ENCODE results near the gene OLA1.
A peak's percentile ranks its signal among the peaks of the same experiment; 100 is the strongest.

Gene OLA1

DNA sequence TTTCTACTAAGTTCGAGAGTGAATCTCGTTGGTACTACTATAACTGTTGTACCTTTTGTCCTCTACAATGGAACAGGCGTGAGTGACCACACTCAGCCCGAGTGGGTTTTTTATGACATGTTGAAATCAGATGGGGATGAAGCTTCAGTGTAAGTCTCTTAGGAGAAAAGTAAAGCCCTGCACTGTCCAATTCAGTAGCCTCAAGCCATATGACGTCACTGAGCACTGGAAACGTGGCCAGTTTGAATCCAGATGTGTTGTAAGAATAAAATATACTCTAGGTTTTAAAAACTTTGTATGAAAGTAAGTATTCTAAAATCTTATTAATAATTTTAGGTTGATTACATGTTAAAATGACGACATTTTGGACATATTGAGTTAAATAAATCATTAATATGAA, 181.5 kb downstream of the OLA1 start:
- DNase-seq, result no peak

DNA sequence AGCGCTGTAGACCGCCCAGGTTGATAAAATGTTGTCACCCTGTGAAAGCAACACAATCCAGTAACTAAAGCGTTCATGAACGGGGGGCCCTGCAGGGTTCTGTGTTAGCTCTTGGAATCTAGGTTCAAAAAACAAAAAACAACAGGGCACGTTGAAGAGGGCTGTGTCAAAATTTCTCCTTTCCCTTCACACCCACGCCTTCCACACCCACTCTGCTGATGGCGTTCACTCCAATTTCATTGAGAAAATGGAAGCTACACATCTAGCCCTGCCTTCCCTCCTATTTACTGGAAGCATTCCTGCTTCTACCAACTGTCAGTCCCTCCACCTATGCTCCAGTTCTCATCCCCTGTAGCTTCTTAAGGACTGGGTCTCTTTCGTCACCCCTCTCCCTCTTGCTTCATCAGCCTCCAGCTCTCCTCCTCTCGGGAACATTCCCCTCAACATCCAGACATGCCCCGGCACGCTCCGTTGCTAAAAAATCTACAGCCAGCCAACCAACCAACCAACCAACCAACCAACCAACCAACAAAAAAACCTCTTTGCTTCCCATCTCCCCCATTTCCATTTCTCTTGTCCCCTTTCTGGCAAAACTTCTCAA, 184.7 kb downstream of the OLA1 start:
- DNase-seq, result no peak

DNA sequence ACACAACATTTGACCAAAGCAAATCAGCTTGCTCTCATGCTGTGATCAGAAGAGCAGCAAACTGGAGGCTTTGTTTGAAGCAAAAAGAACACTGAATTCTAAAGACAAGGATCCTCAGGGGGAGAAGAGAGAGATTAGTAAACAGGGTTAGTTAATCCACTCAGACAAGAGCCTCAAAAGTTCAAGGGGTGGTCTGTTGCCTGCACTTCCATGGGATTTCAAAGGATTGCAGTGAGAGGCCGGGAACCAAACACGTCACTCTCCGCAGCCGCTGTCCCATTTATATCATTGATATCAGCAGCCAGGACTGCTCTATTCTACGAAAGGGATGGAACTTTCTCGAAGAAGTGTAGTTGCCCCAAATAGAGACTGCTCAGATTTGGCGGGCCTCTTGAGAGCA, 185.4 kb downstream of the OLA1 start:
- peak in 1 of 56 donors; percentile 10 for DNase-seq

GRCh38 chr2:174059884-174060244, 188.5 kb downstream of the OLA1 start:
- no peak for DNase-seq

DNA sequence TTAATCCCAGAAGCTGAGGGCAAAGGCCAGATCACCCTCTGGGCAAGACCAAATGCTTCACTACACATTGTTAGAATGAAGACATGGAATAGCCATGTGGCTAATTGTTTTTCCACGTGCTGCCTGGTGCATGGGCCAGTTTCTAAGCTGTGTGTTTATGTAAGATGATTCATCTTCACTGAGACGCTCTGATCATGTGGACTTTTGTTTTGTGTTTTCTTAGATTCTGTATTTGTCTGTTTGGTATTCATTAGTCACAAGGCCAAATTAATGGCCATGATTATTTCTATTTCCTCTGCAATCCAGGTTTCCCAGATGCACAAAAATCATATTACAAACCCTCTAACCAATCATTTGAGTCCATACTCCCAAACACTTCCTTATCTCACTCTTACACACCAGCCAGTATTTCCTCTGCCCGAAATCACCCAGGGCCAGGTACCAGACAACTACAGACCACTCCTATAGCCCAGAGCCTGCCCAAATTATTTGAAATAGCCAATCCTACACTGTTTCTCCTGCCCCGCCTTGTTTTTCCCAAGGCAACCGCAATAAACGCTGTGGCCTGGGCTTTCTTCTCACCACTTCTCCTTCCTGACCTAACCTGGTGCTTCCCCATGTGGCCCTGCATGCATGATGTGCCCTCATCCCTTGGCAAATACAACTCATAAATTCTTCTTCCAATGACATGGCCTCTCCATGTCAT, 189.0 kb downstream of the OLA1 start:
- DNase-seq, result no peak

- no peak for DNase-seq
These were observed 189.9 kb downstream of the OLA1 start for GRCh38 chr2:174058456-174058855.

GRCh38 chr2:174058026-174058425, 190.3 kb downstream of the OLA1 start:
- DNase-seq, result no peak

GRCh38 chr2:174054926-174055325, 193.4 kb downstream of the OLA1 start:
- DNase-seq, result no peak

DNA sequence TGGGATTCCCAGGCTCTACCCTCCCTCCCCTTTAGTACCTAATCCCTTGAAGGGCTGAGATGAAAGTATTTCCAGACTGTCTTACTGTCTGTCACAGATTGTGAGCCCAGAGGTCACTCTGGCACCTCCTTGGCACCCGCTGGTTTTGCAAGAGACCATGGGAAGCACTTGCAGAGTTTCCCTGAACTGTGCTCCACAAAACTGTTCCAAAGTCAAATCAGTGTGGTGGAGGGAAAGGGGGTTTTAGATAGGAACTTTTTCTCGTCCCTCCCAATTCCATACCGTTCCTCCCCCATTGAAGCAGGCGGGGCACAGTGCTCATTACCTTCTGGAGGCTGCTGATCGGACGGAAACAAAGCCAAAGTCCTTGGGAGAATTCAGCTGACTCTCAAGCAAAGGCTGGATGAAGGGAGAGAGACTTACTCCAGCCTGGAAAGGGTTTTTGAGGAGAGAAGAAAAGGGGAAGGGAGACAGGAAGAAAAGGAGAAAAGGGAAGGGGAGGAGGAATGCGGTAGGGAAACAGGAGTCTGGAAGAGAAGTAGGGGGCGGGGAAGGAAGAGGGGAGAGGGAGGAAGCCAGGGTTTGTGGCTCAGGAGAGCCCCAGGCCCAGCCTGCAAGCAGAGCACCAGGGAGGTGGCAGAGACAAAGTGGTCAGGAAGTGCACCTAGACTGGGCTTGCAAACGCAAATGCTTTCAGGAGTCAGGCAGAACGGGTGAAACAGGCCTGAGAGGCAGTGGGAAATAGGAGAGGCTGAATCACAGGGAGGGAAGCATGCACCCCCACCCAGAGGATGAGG, 194.8 kb downstream of the OLA1 start:
- DNase-seq, result no peak

DNA sequence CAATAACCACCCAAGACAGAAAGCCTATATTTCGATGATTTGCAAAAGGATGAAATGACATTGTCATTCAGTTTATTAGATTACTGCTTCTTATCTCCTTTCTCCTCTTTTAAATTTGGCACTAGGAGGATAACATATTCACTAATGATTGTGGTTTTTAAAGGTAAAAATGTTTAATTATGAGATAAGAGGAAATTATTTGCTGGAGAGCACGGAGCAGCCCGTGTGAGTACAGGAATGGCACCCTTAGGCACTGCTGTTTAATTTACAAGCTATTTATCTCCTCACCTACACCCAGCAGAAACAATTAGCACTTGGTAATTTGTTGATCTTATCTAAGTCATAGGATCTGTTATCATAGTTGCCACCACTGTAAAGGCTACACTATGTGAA, 195.8 kb downstream of the OLA1 start:
- no peak for DNase-seq

GRCh38 chr2:174051741-174052583, 196.4 kb downstream of the OLA1 start:
- no peak for DNase-seq

- DNase-seq, result no peak
These were observed 197.3 kb downstream of the OLA1 start for GRCh38 chr2:174051068-174051467.

GRCh38 chr2:174049895-174050294, 198.4 kb downstream of the OLA1 start:
- DNase-seq, result no peak

DNA sequence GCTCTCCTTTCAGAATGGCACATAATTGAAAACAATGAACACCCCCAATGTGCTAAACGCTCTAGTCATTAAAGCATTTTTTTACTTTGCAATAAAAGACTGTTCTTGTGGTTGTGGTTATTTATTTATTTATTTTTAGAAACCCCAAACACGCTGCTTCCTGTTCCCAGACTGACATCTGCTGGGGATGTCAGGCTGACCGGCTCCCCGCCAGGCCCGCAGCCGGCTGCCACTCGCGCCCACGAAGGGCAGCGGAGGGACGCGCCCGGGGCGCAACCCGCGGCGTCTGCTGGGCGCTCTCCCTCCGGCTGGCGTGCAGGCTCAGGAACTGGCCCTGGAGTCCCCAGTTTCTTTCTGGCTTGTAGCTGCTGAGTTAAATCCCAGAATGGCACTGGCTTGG, 200.1 kb downstream of the OLA1 start:
- DNase-seq, result no peak

DNA sequence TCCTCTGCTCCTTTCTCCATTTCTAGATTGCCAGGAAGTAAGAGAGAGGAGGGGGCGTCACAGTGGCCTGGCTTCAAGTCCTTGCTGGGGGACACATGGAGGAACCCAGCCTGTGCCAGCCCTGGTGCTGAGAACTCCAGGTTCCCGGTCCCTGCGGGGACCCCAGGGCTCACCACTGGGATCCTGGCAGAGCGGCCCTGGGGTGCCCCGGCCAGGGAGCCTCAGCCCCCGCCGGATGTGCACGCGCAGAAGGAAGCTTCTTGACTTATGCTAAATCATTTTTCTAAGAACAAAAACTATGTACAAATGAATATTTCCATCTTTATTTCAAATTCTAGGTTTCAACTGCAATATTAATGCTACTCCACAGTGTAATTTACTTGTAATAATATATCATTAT, 200.6 kb downstream of the OLA1 start:
- no peak for DNase-seq

DNA sequence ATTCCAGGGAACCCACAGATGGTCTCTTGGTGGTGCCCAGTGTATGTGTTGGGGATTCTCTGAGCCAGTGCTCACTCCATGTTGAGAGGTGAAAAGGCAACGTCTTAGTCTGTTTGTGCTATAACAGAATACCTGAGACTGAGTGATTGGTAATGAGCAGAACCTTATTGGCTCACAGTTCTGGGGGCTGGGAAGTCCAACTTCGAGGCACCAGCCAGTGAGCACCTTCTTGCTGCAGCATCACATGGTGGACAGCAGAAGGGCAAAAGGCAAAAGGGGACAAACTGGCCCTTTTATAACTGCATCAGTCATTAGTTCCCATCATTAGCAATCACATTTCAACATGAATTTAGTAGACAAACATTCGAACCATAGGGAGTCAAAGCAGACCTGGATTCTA, 202.2 kb downstream of the OLA1 start:
- no peak for DNase-seq

DNA sequence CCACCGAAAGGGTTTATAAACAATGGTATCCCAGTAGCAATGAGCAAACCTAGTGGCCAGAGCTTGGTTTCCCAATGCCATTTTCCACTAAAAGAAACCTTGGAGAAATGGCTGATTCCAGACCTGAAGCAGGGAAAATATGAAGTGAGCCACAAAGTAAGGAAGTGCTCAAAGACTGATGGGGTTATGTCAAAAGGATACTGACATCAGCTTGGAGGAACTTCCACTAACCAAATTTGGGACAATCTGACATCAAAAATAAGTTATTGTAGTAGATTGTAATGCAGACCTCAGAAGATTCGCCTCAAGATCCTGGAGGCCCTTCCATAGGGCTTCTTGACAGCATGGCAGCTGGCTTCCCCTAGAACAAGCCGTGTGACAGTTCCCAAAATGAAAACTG, 203.8 kb downstream of the OLA1 start:
- no peak for DNase-seq

GRCh38 chr2:174040417-174040701, 208.0 kb downstream of the OLA1 start:
- DNase-seq, result no peak

DNA sequence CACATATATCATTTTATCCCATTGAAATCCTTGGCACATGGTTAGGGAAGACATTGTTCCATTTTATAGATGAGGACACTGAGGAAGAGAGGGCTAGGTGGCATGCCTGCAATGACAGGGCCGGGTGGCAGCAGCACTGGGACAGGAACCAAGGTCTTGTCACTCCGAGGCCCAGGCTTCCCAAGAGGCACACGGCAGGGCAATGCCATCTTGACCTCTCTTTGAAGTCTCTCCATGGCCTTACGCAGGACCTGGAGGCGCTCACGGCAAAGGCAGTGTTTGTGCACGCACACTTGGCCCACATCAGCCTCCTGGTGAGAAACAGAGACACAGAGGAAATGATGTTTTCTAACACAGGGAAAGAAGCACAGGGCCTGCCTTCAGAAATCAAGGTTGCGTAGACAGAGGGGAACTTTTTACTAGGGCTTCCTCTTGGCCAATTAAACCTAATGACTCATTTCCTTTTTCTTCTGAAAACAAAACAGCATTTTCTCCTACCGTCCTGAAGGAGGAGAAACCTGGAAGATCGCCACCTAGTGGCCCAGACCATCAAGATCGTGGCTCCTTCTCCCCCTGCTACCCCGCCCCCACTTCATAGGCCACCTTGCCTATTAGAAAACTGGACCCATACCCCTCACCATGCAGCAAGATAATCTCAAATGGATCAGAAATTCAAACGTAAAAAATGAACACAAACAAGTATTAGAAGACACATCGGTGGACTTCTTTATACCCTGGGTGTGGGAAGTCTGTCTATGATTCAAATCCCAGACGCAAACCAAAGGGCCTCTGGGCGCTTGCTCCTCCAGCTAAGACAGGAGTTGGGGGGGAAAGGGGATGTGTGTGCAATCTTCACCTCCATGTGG, 208.5 kb downstream of the OLA1 start:
- DNase-seq, result peak in 49 of 56 donors; percentile 4 to 81 (median 41)

DNA sequence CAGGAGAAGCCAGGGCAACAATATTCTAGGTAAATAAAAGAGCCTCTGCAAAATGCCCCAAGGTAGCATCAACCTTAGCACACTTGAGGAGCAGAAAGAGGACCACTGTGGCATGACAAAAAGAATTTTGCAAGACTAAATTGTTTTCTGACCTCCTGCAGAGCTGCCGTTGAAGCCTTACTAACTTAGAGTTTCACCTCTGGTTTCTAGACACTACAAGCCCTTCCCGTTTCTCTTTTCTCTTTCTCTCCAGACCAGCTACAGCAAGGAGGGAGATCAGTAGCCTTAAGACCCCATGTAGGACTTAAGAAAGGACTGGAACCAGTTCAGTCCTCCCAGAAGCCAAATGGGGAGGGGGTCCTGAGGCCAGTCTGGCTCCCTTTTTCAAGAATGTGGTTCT, 209.9 kb downstream of the OLA1 start:
- no peak for DNase-seq

- DNase-seq, result no peak
These were observed 211.5 kb downstream of the OLA1 start for GRCh38 chr2:174036825-174037224.

Measured in amygdala (tissue), 56 donors.